Measurements from ENCODE around the gene ENTPD3.
"Not testable (repeated sequence)": the region's sequence is repeated elsewhere in the genome, so short reads cannot be mapped to it uniquely, and the experiment has no call there.

Gene ENTPD3

GRCh38 chr3:40407007-40407406, 20.0 kb downstream of the ENTPD3 start:
- no peak for DNase-seq

- no peak for DNase-seq
Observed at GRCh38 chr3:40407611-40408010, 20.6 kb downstream of the ENTPD3 start.

- DNase-seq: no peak
Observed at GRCh38 chr3:40414270-40414669, 27.3 kb downstream of the ENTPD3 start.

GRCh38 chr3:40417845-40418543, 31.0 kb downstream of the ENTPD3 start:
- no peak for DNase-seq

GRCh38 chr3:40422861-40423260, 35.9 kb downstream of the ENTPD3 start:
- no peak for DNase-seq

- no peak for DNase-seq
Observed at GRCh38 chr3:40427045-40427669, 40.2 kb downstream of the ENTPD3 start.

- DNase-seq: no peak
Observed at GRCh38 chr3:40432793-40433192, 45.8 kb downstream of the ENTPD3 start.

- DNase-seq: no peak
Observed at GRCh38 chr3:40437889-40438288, 50.9 kb downstream of the ENTPD3 start.

GRCh38 chr3:40445062-40445461, 58.1 kb downstream of the ENTPD3 start:
- DNase-seq: no peak

- no peak for DNase-seq
Observed at GRCh38 chr3:40445880-40446279, 58.9 kb downstream of the ENTPD3 start.

- no peak for DNase-seq
Observed at GRCh38 chr3:40450438-40450837, 63.5 kb downstream of the ENTPD3 start.

GRCh38 chr3:40451551-40451950, 64.6 kb downstream of the ENTPD3 start:
- DNase-seq: no peak

GRCh38 chr3:40452057-40452456, 65.1 kb downstream of the ENTPD3 start:
- no peak for DNase-seq

GRCh38 chr3:40452562-40452875, 65.5 kb downstream of the ENTPD3 start:
- no peak for DNase-seq

GRCh38 chr3:40452876-40453730, 66.1 kb downstream of the ENTPD3 start:
- DNase-seq: peak; percentile 98

- no peak for DNase-seq
Observed at GRCh38 chr3:40453933-40454332, 66.9 kb downstream of the ENTPD3 start.

- no peak for DNase-seq
Observed at GRCh38 chr3:40455328-40455727, 68.3 kb downstream of the ENTPD3 start.

- no peak for DNase-seq
Observed at GRCh38 chr3:40456279-40456939, 69.4 kb downstream of the ENTPD3 start.

GRCh38 chr3:40456940-40457823, 70.2 kb downstream of the ENTPD3 start, which contains the start of gene RPL14:
Gene RPL14 (plus strand): TSS chr3:40457339. CDS start chr3:40457472, 133 bp downstream.
- DNase-seq: peak; percentile 97

GRCh38 chr3:40458473-40458872, 71.5 kb downstream of the ENTPD3 start:
- no peak for DNase-seq

GRCh38 chr3:40460481-40460880, 73.5 kb downstream of the ENTPD3 start:
- not testable (repeated sequence) for DNase-seq

GRCh38 chr3:40461161-40461560, 74.2 kb downstream of the ENTPD3 start:
- DNase-seq: no peak

Data from left hindlimb (tissue), 1 donor.